Effector CD4-positive, alpha-beta T cell (primary cell): ENCODE measurements around the gene ECEL1.
A peak's percentile ranks its signal among the peaks of the same experiment; 100 is the strongest.
"Not testable (repeated sequence)": the region's sequence is repeated elsewhere in the genome, so short reads cannot be mapped to it uniquely, and the experiment has no call there.

ENCODE experiments used
- DNase-seq: peaks from one replicate; pipeline ENCODE4 v3.0.0-alpha.2; 2020

Gene ECEL1

DNA sequence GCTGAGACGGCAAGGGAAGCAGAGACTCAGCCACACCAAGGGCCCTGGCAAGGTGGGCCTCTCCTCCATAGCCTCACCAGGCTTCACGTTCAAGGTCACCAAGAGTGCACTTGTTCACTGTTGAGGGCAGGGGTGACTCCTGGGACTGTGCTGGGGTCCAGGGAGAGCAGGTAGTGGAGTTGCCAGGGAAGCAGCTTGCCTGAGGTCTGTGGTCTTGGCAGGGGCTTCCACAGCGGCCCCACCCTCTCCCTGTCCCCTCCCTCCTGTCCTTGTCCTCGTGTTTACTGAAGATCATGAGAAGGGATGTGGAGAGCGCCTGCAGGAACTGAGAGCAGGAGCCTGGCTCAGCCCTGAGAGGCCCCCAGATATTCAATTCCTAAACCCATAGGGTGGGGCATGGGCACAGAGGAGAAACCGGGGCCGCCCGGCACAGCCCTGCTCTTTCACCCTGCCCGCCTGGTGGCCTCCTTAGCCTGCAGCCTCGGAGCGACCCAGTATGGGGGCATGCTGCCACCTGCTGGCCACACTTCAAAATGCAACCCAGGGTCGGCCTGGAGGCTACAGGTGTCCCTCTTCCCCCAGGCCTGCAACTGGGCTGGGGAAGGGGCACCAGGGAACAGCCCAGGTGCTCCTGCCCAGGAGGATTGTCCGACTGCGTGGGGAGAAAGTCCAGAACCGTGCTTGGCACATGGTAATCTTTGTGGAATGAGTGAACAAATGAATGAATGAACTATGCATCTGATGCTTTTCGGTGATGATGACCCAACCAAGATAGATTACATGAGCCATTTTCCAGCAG is 47.2 kb downstream of the ECEL1 start:
- DNase-seq, result peak; percentile 84

DNA sequence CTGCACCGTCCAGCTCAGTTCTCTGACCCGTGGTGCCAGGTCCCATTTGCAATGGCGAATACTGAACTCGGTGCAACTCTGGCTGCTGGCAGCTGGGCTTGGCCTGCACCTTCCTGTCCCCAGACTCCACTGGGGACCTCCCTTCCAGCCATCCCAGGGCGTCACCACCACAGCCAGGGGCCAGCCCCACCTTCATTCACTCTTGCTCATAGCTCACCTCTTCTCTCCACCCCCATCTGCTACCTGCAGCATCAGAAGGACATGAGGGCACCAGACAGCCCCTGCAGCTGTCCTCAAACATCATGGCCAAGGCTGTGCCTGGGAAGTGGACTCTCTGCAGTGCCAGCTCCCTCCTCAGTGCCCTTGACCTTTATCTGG is 47.9 kb downstream of the ECEL1 start:
- DNase-seq, result no peak

DNA sequence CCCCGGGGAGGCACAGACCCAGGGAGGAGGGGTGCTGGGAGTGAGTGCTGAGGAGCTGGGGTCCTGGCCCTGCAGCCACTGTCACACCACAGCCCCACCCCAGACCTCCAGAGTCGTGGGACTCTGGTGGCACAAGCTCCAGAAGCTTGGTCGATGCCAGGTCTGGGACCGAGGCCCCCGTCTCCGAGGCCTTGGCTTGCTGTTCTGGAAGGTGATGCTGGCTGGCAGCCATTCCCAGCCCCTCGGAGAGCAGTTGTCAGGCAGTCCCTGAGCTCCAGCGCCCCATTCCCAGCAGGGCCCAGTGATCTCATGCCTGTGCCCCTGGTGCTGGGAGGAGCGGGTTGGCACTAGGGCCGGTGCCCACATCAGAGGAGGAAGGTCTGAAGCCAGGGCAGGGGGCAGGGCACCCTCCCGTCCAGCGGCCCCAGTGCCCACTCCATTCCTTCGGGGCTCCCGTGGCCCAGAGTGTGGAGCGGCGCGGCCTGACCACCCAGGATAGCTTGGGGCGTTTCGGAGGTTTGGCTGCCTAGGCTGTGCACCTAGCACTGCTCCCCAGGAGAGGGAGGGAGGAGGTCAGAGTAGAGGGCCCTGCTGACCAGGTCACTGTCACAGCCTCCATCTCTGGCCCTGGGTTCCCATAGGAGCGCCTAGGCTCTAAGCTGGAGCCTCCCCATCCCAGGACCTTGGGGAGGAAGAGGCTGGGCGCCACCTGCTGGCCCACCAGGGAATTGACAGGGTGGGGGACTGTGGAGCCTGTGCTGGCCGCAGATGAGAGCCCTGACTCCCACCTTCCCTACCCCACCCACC is 48.5 kb downstream of the ECEL1 start:
- no peak for DNase-seq

DNA sequence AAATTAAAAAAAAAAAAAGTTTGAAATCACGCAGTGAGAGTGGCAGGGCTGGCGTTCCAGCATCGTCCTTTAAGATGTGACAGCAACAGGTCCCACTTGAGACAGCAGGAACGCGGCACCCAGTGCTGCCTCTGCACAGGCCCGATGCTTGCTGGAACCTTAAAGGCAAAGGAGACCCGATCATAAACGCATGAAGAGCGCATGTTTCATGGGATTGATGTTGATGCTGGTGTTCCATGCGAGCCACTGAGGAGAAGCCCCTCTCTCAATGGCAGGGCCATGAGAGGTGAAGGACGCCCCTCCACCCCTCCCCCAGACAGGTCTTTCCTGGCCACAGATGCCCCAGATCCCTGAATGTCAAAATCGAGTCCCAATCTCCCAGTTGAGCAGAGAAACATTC is 49.5 kb downstream of the ECEL1 start:
- no peak for DNase-seq

DNA sequence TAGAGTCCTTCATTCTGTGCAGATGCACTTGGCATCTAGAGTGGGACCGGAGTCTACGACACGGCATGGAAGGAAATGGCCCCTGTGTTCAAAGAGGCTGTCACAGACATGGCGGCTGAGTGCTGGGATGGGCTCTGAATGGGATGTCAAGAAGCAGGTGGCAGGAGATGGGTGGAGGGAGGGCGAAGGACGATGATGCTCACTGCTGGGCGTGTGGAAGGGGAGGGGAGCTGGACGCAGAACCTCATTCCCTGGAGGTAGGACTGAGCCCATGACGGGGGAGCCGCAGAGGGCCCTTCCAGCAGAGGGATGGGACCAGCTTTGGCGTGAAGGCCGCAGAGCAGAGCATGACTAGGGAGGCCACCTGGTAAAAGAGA is 50.5 kb downstream of the ECEL1 start:
- no peak for DNase-seq

DNA sequence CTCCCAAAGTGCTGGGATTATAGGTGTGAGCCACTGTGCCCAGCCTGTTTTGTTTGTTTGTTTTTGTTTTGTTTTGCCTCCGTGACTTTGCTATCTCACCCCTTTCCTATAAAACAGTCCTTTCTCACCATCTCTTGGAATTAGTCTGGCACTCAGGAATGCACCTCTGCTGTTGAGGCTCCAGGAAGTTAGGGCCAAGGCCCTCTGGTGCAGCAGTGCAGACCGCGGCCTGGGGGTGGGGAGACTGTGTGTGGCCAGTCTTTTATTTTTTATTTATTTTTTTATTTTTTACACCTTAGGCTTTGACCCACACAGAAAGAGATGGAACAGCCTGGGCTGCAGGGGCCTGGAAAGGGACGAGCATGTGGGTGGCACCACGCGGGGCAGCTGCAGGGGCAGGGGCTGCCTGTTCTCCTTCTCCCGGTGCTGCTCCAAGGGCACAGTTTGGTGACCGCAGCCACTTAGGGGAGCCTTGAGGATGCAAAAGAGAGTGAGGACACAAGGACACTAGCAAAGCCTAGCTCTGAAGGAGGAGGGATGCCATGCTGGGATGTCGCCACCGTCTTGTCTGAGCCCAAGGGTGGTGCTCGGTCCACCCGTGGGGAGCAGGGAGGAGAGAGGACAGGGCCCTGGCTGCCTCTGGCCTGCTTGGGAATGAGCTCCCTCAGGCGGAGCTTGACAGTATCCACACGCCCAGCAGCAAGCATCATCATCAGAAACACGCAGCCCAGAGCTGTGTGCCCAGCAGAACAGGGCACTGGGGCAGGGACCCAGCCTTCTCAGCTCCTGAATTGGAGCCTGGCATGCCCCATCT is 51.0 kb downstream of the ECEL1 start:
- no peak for DNase-seq

DNA sequence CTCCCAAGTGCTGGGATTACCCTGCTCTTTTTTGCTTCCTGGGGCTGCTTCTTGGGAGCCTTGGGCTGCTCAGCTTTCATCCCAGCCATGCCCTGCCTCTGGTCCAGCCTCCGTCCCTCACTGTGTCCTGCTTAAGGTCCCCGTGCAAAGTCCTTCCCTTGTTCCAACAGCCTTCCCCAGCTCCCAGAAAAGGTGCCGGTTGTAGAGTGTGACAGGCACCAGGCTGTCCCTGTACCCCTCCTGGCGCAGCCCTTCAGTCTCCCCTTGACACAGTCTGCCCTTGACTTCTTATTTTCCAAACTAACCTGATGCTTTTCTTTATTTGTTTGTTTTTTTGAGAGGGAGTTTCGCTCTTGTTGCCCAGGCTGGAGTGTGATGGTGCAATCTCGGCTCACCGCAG is 51.8 kb downstream of the ECEL1 start:
- no peak for DNase-seq

DNA sequence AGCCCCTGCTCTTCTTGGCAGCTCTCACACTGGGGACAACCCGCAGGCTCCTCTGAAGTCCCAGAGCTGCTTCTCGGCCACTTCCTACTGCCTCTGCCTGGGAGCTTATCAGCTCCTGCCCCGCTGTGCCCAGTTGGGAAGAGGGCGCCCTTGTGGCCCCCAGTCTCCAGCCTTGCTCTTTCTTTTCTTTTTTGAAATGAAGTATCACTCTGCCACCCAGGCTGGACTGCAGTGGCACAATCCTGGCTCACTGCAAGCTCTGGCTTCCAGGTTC is 52.3 kb downstream of the ECEL1 start:
- no peak for DNase-seq

DNA sequence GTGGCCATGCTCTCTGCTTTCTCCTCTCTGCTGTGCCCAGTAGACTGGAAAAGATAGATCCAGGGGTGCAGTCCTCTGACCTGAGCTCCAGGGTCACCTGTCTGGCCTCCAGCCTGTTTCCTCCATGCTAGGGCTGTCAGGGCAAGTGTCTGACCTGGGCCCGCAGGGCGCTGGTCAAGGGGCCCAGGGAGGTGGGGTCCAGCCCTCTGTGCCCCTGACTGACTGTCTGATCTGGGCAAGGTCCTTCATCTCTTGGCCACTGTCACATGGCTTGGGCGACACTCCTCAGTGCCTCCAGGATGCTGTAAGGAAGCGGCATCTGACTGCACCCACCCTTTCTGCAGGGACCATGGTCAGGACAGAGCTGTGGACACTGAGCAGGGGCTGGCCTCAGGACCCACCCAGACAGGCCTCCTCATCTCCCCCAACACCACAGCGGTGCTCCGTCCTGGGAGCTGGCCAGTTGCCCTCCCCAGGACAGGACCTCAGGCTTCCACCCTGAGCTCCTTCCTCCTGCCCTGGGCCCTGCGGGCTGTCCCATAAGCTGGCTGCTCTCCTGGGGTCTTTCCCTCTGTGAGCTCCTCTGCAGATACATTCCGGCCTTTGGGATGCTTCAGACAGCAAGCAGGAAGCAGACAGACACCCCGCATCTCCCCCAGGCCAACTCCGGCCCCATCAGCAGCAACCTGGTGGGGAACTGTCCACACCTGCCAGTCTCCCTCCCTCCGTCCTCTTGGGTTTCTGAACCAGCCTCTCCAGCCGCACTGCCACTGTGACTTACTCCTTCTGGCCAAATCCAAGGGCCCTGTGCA is 52.9 kb downstream of the ECEL1 start:
- DNase-seq, result no peak

DNA sequence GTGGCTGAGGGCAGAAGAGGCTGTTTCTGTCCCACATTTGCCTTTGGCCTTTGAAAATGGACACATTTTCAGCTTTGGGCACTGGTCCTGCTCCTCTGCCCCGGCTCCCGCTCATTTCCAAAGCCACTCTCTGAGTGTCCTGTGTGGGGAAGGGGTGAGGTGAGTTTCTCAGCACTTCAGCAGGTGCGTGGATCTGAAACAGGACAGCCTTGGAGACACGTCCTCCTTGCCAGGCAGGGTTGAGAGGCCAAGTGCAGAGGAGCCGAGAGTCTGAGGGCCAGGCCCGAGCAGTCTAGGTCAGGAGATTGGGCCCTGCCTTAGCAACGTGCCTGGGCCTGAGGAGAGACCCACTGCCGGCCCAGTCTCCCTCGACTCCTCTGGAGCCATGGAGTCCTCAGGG is 53.5 kb downstream of the ECEL1 start:
- no peak for DNase-seq

DNA sequence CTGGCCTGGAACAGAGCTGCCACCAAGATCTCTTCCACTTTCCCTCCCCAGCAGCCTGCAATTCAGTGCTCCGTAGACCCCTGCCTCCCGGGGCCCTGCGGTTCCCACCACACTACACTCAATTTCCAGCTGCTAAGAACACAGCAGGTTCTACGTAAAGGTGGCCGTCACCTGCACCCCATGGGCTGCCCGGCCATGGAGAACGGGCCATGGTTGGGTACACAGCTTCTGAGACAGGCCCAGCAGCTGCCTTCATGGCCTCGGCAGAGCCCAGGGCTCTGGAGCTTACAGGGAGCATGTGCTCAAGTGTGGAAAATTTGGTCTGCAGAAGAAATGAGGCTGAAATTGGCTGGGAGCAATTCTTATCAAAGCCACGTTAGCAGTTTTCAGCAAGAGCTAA is 54.0 kb downstream of the ECEL1 start:
- DNase-seq, result not testable (repeated sequence)

DNA sequence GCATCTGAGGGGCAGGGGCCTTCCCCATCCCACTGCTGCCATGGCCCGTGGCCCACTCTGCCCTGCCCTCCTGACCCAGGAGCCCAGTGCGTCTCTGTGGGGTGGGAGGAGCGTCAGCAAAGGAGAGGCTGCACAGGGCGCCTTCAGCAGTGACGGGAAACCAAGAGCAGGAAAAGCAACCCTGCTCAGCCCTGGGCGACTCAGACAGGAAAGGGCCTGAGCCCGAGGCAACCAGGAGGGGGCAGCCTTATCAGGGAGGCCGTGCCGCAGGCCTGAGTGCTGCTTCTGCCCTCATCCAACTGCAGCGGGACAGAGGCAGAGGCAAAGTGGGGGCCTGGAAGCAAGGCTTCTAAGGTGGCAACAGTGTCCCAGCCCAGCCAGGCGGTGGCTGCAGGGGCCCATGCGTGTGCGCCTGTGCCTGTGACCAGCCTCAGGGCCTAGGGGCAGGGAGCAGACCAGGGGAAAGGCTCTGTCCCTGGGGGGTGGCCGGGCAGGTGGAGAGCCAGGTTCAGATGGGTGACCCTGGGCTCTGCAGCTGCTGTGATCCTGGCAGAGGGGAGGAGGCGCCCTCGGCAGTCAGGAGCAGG is 54.9 kb downstream of the ECEL1 start:
- DNase-seq, result no peak

DNA sequence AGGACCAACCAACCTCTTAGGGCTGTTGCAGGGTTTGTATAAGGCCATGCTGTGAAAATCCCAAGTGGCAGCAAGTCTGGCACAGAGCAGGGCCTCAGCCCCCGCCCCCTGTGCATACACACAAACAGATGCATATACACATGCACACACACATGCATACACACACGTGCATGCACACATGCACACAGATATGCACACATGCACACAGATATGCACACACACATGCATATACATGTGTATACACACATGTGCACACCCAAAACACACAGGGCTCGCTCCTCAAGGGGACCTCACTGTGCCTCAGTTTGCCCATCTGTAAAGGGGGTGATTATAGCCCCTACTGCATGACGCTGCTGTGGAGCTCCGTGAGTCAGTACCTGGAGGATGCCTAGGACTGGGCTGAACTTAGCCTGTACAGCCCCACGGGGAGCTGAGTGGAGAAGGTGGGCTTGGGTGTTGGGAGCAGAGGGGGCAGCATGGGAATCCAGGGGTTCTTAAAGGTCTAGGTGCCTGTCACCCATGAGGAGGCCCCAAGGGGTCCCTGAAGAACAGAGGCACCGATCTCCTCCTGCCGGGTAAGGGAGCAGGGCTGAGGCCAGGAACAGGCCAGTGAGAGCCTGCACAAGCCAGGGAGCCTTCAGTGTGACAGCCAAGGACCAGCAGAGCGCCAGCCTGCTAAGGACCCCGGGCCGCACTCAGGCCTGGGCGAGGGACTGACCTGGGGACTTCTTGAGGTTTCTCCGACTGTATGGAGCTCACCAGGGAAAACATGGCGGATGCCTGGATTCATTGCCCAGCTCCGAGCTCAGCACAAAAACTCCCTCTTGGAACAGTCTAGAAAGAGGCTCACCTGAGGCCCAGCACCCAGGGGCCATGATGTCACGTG is 55.7 kb downstream of the ECEL1 start:
- no peak for DNase-seq
